Psoas muscle (tissue), 8 donors: ENCODE data around the gene NAA20. TPM values are rescaled to one million over a fixed set of nuclear protein-coding genes. Genes with fewer than 3 reads are reported as not detected.
A peak's percentile ranks its signal among the peaks of the same experiment; 100 is the strongest.

Source experiments
- ATAC-seq, 4 donors: fragments of 200-7000 bp; cut with Tn5 transposase; one replicate each; pipeline ENCODE4 v1.9.1; 2020; ENCODE audit warnings: moderate library complexity in 3 of 4, mild to moderate bottlenecking in 2 of 4
- DNase-seq, 2 donors: peaks; one replicate each; pipeline ENCODE4 v3.0.0-alpha.2; 2020
- H3K27ac ChIP-seq: fragments of 200-600 bp; one replicate; pipeline ENCODE4 v1.8.0; 2022
- H3K27me3 ChIP-seq, 3 donors: fragments of 200-600 bp in 1 of 3; one replicate each; pipeline versions ENCODE4 v1.6.1 to v1.8.0; 2013 to 2022; ENCODE audit warnings: low read length in 2 of 3, mild to moderate bottlenecking in 2 of 3, moderate library complexity in 1 of 3; ENCODE audit not compliant: insufficient read depth in 3 of 3
- H3K36me3 ChIP-seq, 2 donors: fragments of 200-600 bp in 1 of 2; one replicate each; pipeline versions ENCODE4 v1.6.1 to v1.8.0; 2013 to 2022; ENCODE audit warnings: low read depth in 1 of 2, mild to moderate bottlenecking in 1 of 2, moderate library complexity in 1 of 2; ENCODE audit not compliant: insufficient read depth in 1 of 2
- H3K4me1 ChIP-seq: fragments of 200-600 bp; one replicate; pipeline ENCODE4 v1.8.0; 2022
- H3K4me3 ChIP-seq: fragments of 200-600 bp; one replicate; pipeline ENCODE4 v1.8.0; 2022; ENCODE audit warnings: mild to moderate bottlenecking
- H3K9me3 ChIP-seq: fragments of 200-600 bp; one replicate; pipeline ENCODE4 v1.8.0; 2022
- CTCF ChIP-seq: fragments of 200-600 bp; IDR thresholded peaks from one replicate; pipeline ENCODE4 v1.8.0; 2022; ENCODE audit warnings: antibody characterized with exemption
- WGBS, 3 donors: extraction: QIAGEN DNeasy Blood & Tissue Kit; methylation state at CpG; one replicate each; pipeline versions ENCODE4 v1.1.6 to v1.1.7; 2013; 5-methylcytosine and 5-hydroxymethylcytosine counted together
- intact Hi-C, 2 donors: fragments of 100-400 bp; cut with DNase I; formaldehyde crosslinking; loops; one replicate each; pipeline versions ENCODE4 v1.11.0 to v1.14.2; 2022
- long read RNA-seq, 2 donors: library from polyadenylated mRNA; unstranded; transcript quantifications; one replicate each; pipeline ENCODE4 v2.0.0, GENCODE V29; 2021
- polyA plus RNA-seq, 3 donors: library from polyadenylated mRNA; stranded (reverse); fragments of 200-250 nt; gene quantifications; one replicate each; pipeline ENCODE4 v1.2.3, GENCODE V29; 2013
- total RNA-seq, 4 donors: library from RNA; stranded (reverse); fragmentation: NEBNext Ultra II Directional in 2 of 4; extraction: Animal tissue kit (Norgen Biotek cat#: 25700) in 2 of 4; gene quantifications; one replicate each; pipeline versions ENCODE4 v1.2.1 to v1.2.4, GENCODE V29; 2021 to 2023
- donor health status: healthy with polysubstance abuse.
- donor health status: DM: no; HTN: no; CAD: no; lungs with moderate emphysema.
- donor health status: Bipolar disorder and iron deficiency.
- donor health status: healthy.
- donor health status: DM: yes; HTN: yes; CAD: no.
- donor health status: DM: no; HTN: no; CAD: no.
- donor health status: DM: no; HTN: no; CAD: no.
- donor health status: DM: yes; HTN: yes; CAD: no.

Gene NAA20, protein sequence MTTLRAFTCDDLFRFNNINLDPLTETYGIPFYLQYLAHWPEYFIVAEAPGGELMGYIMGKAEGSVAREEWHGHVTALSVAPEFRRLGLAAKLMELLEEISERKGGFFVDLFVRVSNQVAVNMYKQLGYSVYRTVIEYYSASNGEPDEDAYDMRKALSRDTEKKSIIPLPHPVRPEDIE
- total RNA-seq (100 to 1,000 TPM in 1 of 4 donors, 10 to 100 TPM in 3; 64.2 to 121 (median 89.5) TPM), polyA plus RNA-seq (100 to 1,000 TPM in 2 of 3 donors, 10 to 100 TPM in 1; 95.4 to 114 (median 112) TPM)
- long read RNA-seq, donor 1, transcript NAA20-202 (6 exons, 1,260 nt): major isoform, 62 of 75 reads
- long read RNA-seq, donor 1, partial matches to known transcripts: 5 of 75 reads
- long read RNA-seq, donor 1, other reads (novel, unspliced or antisense): 8 of 75 reads
- long read RNA-seq, donor 2, transcript NAA20-202 (6 exons, 1,260 nt): major isoform, 103 of 125 reads
- long read RNA-seq, donor 2, partial matches to known transcripts: 3 of 125 reads
- long read RNA-seq, donor 2, other reads (novel, unspliced or antisense): 18 of 125 reads

- Histone ChIP-seq H3K4me1 (peaks cover 45% of the 10 kb centered on the region), H3K36me3 (peaks cover 7 to 21% of the 10 kb centered on the region in 2 donors), H3K27ac (peak within 1 kb of the TSS; percentile 93), H3K9me3 (no peaks in the 10 kb centered on the region), H3K4me3 (peak within 1 kb of the TSS; percentile 100), H3K27me3 (no peaks in the 10 kb centered on the region)
- peak; percentile 94 to 97 for DNase-seq
- TF ChIP-seq CTCF: peak; percentile 74
- intact Hi-C loops: loop anchor here in 1 of 2 donors (5.0 kb wide), 1 partner anchor 35 kb away; the partner anchor contains the start of genes CFAP61 and CRNKL1
- ATAC-seq: peak; percentile 98 to 99 (median 98)
- 0 to 1% (median 1%) methylated on average over 70 to 81 of the region's 81 CpGs for WGBS, 3 donors
Measured at GRCh38 chr20:20017001-20017843, at the start of gene NAA20. Gene NAA20, plus strand, starts transcription at chr20:20017362. Its CDS starts 35 bp downstream, at chr20:20017397.

- TF ChIP-seq CTCF: no peak
- Histone ChIP-seq H3K36me3 (peaks cover 0 to 68% of the 10 kb centered on the region in 2 donors), H3K4me1 (peaks cover 12% of the 10 kb centered on the region), H3K4me3 (no peak overlapping the region), H3K27ac (no peak overlapping the region), H3K9me3 (no peaks in the 10 kb centered on the region), H3K27me3 (no peaks in the 10 kb centered on the region)
- intact Hi-C loops: no loop called here
- WGBS, 3 donors: 95 to 96% (median 96%) methylated on average over 5 of the region's 5 CpGs
- no peak for ATAC-seq
- DNase-seq: no peak
Measured at GRCh38 chr20:19967445-19967844, 49.7 kb upstream of the NAA20 start.

DNA sequence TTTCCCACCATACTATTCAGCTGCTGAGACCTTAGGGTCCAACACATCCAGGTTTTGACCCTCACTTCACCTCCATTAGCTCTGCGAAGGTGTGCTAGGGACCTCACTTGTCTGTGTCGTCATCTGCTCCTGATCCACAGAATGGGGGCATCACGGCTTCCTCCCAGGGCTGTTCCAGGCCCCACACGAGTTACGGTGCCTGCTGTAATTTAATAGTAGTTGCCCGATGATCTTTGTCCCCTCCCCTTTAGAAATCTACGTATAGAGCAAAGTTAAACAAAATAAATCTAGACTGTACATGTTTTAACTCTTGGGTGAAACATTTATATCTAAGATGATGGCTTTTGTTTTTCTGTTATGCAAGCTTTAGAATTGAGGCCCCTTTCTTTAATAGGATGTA is 49.1 kb upstream of the NAA20 start:
- H3K27ac ChIP-seq: no peak overlapping the region
- ATAC-seq: no peak
- H3K27me3 ChIP-seq: no peaks in the 10 kb centered on the region
- TF ChIP-seq CTCF: no peak
- no peaks in the 10 kb centered on the region for H3K9me3 ChIP-seq
- no peak for DNase-seq
- WGBS, 3 donors: 75 to 84% (median 79%) methylated on average over 7 of the region's 7 CpGs
- peaks cover 18% of the 10 kb centered on the region for H3K4me1 ChIP-seq
- H3K36me3 ChIP-seq: peaks cover 0 to 63% of the 10 kb centered on the region in 2 donors
- intact Hi-C loops: no loop called here
- H3K4me3 ChIP-seq: no peak overlapping the region

DNA sequence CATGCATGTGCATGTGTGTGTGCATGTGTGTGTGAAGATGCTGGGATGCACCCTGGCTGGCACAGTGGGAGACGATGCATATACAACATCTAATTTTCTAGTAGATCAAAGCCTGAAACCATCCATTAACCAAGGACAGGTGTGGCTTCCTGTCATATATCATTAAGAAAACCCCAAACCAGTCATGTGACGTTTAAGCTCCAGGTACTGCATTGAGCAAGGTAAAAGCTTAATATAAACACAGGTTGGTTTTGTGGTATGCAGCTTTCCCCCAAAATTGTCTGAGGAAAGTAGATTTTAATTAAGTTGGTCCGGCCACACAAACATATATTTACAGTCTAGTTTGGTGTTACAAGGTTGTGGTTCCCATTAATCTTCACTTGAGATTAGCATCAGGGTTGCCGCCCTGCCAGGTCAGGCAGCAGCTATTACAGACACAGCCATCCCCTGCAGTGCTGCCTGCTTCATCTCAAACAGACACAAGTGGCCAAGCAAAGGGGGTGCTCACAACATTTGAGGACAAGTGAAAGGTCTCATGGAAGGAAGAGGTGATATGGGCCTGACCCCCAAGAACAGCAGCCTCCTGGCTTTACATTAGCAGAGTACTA is 48.6 kb upstream of the NAA20 start:
- H3K36me3 ChIP-seq: peaks cover 0 to 58% of the 10 kb centered on the region in 2 donors
- H3K27ac ChIP-seq: no peak overlapping the region
- WGBS, 3 donors: 89 to 94% (median 92%) methylated on average over 4 of the region's 4 CpGs

More for the DNA sequence above, 48.6 kb upstream of the NAA20 start:
- intact Hi-C loops: no loop called here
- peaks cover 23% of the 10 kb centered on the region for H3K4me1 ChIP-seq
- no peaks in the 10 kb centered on the region for H3K27me3 ChIP-seq
- no peak overlapping the region for H3K4me3 ChIP-seq
- H3K9me3 ChIP-seq: no peaks in the 10 kb centered on the region
- no peak for ATAC-seq
- DNase-seq: no peak
- TF ChIP-seq CTCF: no peak
